ENCODE measurements around the gene ABCA6.
A peak's percentile ranks its signal among the peaks of the same experiment; 100 is the strongest.
"Not testable (repeated sequence)": the region's sequence is repeated elsewhere in the genome, so short reads cannot be mapped to it uniquely, and the experiment has no call there.

Gene ABCA6

GRCh38 chr17:69141431-69142174 lies at the start of gene ABCA6:
TSS of gene ABCA6 (minus strand) at chr17:69141895. CDS start at chr17:69140703, 1,192 bp downstream.
- DNase-seq (ENCODE audit: low spot score): peak; percentile 38

GRCh38 chr17:69188796-69189195 lies 47.1 kb upstream of the ABCA6 start:
- DNase-seq (ENCODE audit: low spot score): no peak

- no peak for DNase-seq (ENCODE audit: low spot score)
Observed at GRCh38 chr17:69188064-69188463, 46.4 kb upstream of the ABCA6 start.

- DNase-seq (ENCODE audit: low spot score): no peak
Observed at GRCh38 chr17:69187294-69187693, 45.6 kb upstream of the ABCA6 start.

- DNase-seq (ENCODE audit: low spot score): peak; percentile 18
Observed at GRCh38 chr17:69179227-69179952, 37.7 kb upstream of the ABCA6 start.

- no peak for DNase-seq (ENCODE audit: low spot score)
Observed at GRCh38 chr17:69176457-69176795, 34.7 kb upstream of the ABCA6 start.

GRCh38 chr17:69175625-69176456 lies 34.1 kb upstream of the ABCA6 start:
- peak; percentile 2 for DNase-seq (ENCODE audit: low spot score)

GRCh38 chr17:69175262-69175624 lies 33.5 kb upstream of the ABCA6 start:
- DNase-seq (ENCODE audit: low spot score): no peak

GRCh38 chr17:69173118-69173517 lies 31.4 kb upstream of the ABCA6 start:
- DNase-seq (ENCODE audit: low spot score): no peak

GRCh38 chr17:69170377-69170776 lies 28.7 kb upstream of the ABCA6 start:
- no peak for DNase-seq (ENCODE audit: low spot score)

- DNase-seq (ENCODE audit: low spot score): not testable (repeated sequence)
Observed at GRCh38 chr17:69168642-69169041, 26.9 kb upstream of the ABCA6 start.

GRCh38 chr17:69166957-69167356 lies 25.3 kb upstream of the ABCA6 start:
- DNase-seq (ENCODE audit: low spot score): no peak

- DNase-seq (ENCODE audit: low spot score): no peak
Observed at GRCh38 chr17:69164206-69164605, 22.5 kb upstream of the ABCA6 start.

- no peak for DNase-seq (ENCODE audit: low spot score)
Observed at GRCh38 chr17:69159418-69159817, 17.7 kb upstream of the ABCA6 start.

- DNase-seq (ENCODE audit: low spot score): no peak
Observed at GRCh38 chr17:69154267-69154666, 12.6 kb upstream of the ABCA6 start.

- no peak for DNase-seq (ENCODE audit: low spot score)
Observed at GRCh38 chr17:69150333-69150732, 8.6 kb upstream of the ABCA6 start.

- no peak for DNase-seq (ENCODE audit: low spot score)
Observed at GRCh38 chr17:69147460-69147859, 5.8 kb upstream of the ABCA6 start.

GRCh38 chr17:69144331-69145255 lies 2.9 kb upstream of the ABCA6 start:
- no peak for DNase-seq (ENCODE audit: low spot score)

GRCh38 chr17:69143683-69144231 lies 2.1 kb upstream of the ABCA6 start:
- no peak for DNase-seq (ENCODE audit: low spot score)

GRCh38 chr17:69143151-69143550 lies 1.5 kb upstream of the ABCA6 start:
- no peak for DNase-seq (ENCODE audit: low spot score)

- DNase-seq (ENCODE audit: low spot score): peak; percentile 27
Observed at GRCh38 chr17:69142175-69142802, 594 bp upstream of the ABCA6 start.

Measured in AG08395 (cell line).